Smooth muscle cell (in vitro differentiated cells): ENCODE results near the gene SIX2. TPM values are rescaled to one million over a fixed set of nuclear protein-coding genes. Genes with fewer than 3 reads are reported as not detected.
A peak's percentile ranks its signal among the peaks of the same experiment; 100 is the strongest.

Source experiments
- DNase-seq: peaks from one replicate; lab custom pipeline; 2025; ENCODE audit not compliant: unreplicated experiment; lab: John Stamatoyannopoulos, UW
- H2AFZ ChIP-seq: fragments of 200-600 bp; sonication (generic); 2 replicates; pipeline ENCODE4 v1.6.0; 2016; ENCODE audit warnings: antibody characterized with exemption, low read depth, mild to moderate bottlenecking
- H3F3A ChIP-seq: fragments of 200-600 bp; sonication (generic); 2 replicates; pipeline ENCODE4 v1.6.0; 2017; ENCODE audit warnings: antibody characterized with exemption, low read depth
- H3K27ac ChIP-seq: fragments of 200-600 bp; sonication (generic); 2 replicates; pipeline ENCODE4 v1.5.1; 2016; ENCODE audit warnings: low read depth, mild to moderate bottlenecking
- H3K27me3 ChIP-seq: fragments of 200-600 bp; sonication (generic); 2 replicates; pipeline ENCODE4 v1.6.1; 2016; ENCODE audit warnings: low read depth, mild to moderate bottlenecking
- H3K36me3 ChIP-seq: fragments of 200-600 bp; sonication (generic); 2 replicates; pipeline ENCODE4 v1.5.1; 2016; ENCODE audit warnings: low read depth
- H3K4me1 ChIP-seq: fragments of 200-600 bp; sonication (generic); 2 replicates; pipeline ENCODE4 v1.5.1; 2016; ENCODE audit warnings: low read depth
- H3K4me2 ChIP-seq: fragments of 200-600 bp; sonication (generic); 2 replicates; pipeline ENCODE4 v1.6.0; 2016; ENCODE audit warnings: mild to moderate bottlenecking
- H3K4me3 ChIP-seq: fragments of 200-600 bp; sonication (generic); 2 replicates; pipeline ENCODE4 v1.5.1; 2016; ENCODE audit warnings: mild to moderate bottlenecking
- H3K79me2 ChIP-seq: fragments of 200-600 bp; sonication (generic); 2 replicates; pipeline ENCODE4 v1.6.0; 2016; ENCODE audit warnings: low read depth, mild to moderate bottlenecking
- H3K9ac ChIP-seq: fragments of 200-600 bp; sonication (generic); 2 replicates; pipeline ENCODE4 v1.6.0; 2016; ENCODE audit warnings: low read depth
- H3K9me3 ChIP-seq: fragments of 200-600 bp; sonication (generic); replicated peaks from 2 replicates; pipeline ENCODE4 v1.5.1; 2016; ENCODE audit warnings: low read depth
- H4K20me1 ChIP-seq: fragments of 200-600 bp; sonication (generic); 2 replicates; pipeline ENCODE4 v1.6.0; 2016; ENCODE audit warnings: low read depth
- WGBS: methylation state at CpG from one replicate; pipeline ENCODE4 v1.1.7; 2016; ENCODE audit warnings: low lambda C conversion rate; 5-methylcytosine and 5-hydroxymethylcytosine counted together
- polyA plus RNA-seq: library from polyadenylated mRNA; unstranded; fragments of >200 nt; fragmentation: Nextera tagmentation; extraction: Ambion mirVana; gene quantifications from 2 replicates; pipeline ENCODE4 v1.2.1, GENCODE V29; 2016
- total RNA-seq: library from RNA; depleted of rRNA; stranded (reverse); fragments of >200 nt; gene quantifications from 2 replicates; pipeline ENCODE4 v1.2.3, GENCODE V29; 2014
- TF ChIP-seq, protein P1 (sequence below): fragments of 200-600 bp; sonication (generic); IDR thresholded peaks from 2 replicates; pipeline ENCODE4 v1.5.1; 2017; ENCODE audit warnings: borderline replicate concordance, mild to moderate bottlenecking, antibody characterized with exemption; ENCODE audit not compliant: insufficient read depth, poor library complexity, severe bottlenecking

Gene SIX2
- total and polyA plus RNA-seq, 2 experiments from 2014 or later, result 0.18 TPM; not detected in 1

DNA sequence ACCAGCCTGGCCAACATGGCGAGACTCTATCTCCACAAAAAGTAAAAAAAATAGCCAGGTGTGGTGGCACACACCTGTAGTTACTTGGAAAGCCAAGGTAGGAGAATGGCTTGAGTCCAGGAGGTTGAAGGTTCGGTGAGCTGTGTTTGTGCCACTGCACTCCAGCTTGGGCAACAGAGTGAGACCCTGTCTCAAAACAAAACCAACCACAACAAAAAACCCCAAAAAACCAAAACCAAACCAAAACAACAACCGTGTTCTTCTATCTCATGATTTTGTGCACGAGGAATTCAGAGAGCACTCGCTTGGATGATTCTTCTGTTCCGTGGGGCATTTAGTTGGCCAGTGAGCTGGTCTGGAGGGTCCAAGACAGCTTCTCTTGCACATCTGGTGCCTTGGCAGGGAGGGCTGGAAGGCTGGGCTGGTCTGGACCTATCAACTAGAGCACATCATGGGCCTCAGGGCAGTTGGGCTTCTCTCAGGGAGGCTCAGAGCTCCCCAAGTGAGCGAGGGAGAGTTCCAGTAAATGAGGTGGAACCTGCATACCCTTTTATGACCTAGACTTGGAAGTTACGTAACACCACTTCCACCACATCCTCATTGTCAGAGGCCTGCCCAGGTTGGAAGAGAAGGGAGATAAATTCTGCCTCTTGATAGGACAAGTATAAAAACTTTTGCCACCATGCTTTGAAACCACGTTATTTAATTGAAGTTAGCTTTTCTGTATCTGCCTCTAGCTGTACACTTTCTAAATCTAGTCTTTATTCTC, 25.2 kb downstream of the SIX2 start:
- Histone ChIP-seq H3F3A (no peaks in the 10 kb centered on the region), H3K4me1 (no peaks in the 10 kb centered on the region), H2AFZ (no peak overlapping the region), H3K27ac (no peak overlapping the region), H4K20me1 (no peaks in the 10 kb centered on the region), H3K27me3 (peaks cover 9% of the 10 kb centered on the region), H3K79me2 (no peaks in the 10 kb centered on the region), H3K4me3 (no peak overlapping the region), H3K9me3 (no peaks in the 10 kb centered on the region), H3K9ac (no peak overlapping the region), H3K36me3 (no peaks in the 10 kb centered on the region), H3K4me2 (no peak overlapping the region)
- no peak for DNase-seq
- 81% methylated on average over 9 of the region's 9 CpGs for WGBS
- TF ChIP-seq, protein P1, sequence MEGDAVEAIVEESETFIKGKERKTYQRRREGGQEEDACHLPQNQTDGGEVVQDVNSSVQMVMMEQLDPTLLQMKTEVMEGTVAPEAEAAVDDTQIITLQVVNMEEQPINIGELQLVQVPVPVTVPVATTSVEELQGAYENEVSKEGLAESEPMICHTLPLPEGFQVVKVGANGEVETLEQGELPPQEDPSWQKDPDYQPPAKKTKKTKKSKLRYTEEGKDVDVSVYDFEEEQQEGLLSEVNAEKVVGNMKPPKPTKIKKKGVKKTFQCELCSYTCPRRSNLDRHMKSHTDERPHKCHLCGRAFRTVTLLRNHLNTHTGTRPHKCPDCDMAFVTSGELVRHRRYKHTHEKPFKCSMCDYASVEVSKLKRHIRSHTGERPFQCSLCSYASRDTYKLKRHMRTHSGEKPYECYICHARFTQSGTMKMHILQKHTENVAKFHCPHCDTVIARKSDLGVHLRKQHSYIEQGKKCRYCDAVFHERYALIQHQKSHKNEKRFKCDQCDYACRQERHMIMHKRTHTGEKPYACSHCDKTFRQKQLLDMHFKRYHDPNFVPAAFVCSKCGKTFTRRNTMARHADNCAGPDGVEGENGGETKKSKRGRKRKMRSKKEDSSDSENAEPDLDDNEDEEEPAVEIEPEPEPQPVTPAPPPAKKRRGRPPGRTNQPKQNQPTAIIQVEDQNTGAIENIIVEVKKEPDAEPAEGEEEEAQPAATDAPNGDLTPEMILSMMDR, result no peak

DNA sequence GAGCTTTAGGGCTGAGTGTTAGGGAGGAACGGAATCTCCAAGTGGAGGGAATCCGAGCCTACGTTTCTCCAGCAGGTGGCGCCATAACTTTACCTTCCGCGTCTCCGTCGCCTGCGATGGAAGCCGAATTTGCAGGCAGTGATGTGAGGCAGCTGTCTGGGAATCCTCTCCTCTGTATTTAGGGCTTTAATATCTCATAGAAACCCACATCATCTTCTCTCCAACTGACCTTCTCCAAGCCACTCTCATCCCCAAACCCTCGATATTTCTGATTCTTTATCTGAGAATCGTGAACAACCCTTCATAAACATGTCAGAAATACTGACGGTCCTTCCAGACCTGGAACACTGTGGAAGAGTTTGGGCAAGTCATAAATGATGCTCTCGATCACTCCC, 27.5 kb downstream of the SIX2 start:
- H3K4me1 ChIP-seq, result no peaks in the 10 kb centered on the region
- peaks cover 16% of the 10 kb centered on the region for H3K27me3 ChIP-seq
- H3K36me3 ChIP-seq, result no peaks in the 10 kb centered on the region
- H3K4me3 ChIP-seq, result no peak overlapping the region
- no peaks in the 10 kb centered on the region for H3K9me3 ChIP-seq
- H3K9ac ChIP-seq, result no peak overlapping the region
- H3K4me2 ChIP-seq, result no peak overlapping the region
- H2AFZ ChIP-seq, result no peak overlapping the region
- H3F3A ChIP-seq, result no peaks in the 10 kb centered on the region
- 20% methylated on average over 11 of the region's 14 CpGs for WGBS
- no peaks in the 10 kb centered on the region for H3K79me2 ChIP-seq
- no peak overlapping the region for H3K27ac ChIP-seq
- DNase-seq, result peak; percentile 18
- H4K20me1 ChIP-seq, result no peaks in the 10 kb centered on the region
- TF ChIP-seq, protein P1, result peak; percentile 82

DNA sequence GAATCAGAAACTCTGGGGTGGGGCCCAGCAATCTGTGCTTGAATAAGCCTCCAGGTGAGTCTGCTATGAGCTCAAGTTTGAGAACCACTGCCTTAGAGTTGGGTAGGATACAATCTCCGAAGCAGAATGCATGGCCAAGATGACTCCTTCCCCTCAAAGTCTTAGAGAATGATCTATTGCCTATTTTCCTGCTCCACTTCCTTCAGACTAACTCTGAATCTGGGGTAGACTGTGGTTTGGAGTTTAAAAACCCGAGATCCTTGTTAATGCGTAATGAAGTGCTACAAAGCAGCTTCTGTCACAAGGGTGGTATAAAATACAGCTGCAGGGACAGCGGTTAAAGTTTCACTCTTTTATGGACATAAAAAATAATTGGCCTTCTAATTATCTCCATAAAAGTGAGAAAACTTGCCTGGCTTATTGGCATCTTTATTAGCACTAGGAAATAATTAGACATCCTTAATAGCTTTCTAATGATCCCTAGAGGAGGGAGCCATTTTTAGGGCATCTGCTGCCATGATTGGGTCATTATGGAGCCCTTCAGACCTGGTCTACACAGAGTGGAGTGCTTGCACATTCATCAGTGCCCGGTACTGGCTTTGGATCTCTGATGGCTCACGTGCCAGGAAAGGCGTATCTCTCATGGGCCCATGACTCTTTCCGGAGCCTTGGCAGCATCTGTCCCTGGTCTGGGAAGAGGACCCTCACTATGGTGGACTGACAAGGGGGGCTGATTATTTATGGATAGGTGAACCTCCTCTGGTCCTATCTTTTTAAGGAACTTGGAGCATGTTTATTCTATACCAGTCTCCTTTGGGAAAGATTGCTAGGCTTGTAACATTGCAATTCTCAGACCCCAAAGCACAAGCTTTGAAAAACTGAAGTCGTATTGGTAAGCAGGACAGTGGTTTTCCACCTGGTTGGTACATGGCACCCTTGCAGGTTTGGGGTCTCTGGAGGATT, 28.2 kb downstream of the SIX2 start:
- no peaks in the 10 kb centered on the region for H3K9me3 ChIP-seq
- peaks cover under 1% of the 10 kb centered on the region for H3K4me1 ChIP-seq
- H3K79me2 ChIP-seq, result no peaks in the 10 kb centered on the region
- H2AFZ ChIP-seq, result no peak overlapping the region
- no peak overlapping the region for H3K27ac ChIP-seq
- peaks cover 16% of the 10 kb centered on the region for H3K27me3 ChIP-seq
- H3K4me2 ChIP-seq, result no peak overlapping the region
- H3K9ac ChIP-seq, result no peak overlapping the region
- no peaks in the 10 kb centered on the region for H3F3A ChIP-seq
- WGBS, result 77% methylated on average over 9 of the region's 9 CpGs
- no peak for DNase-seq
- TF ChIP-seq, protein P1, result no peak
- no peak overlapping the region for H3K4me3 ChIP-seq
- H4K20me1 ChIP-seq, result no peaks in the 10 kb centered on the region
- no peaks in the 10 kb centered on the region for H3K36me3 ChIP-seq
